ENCODE data around the gene CTSZ.

The CTSZ gene

DNA sequence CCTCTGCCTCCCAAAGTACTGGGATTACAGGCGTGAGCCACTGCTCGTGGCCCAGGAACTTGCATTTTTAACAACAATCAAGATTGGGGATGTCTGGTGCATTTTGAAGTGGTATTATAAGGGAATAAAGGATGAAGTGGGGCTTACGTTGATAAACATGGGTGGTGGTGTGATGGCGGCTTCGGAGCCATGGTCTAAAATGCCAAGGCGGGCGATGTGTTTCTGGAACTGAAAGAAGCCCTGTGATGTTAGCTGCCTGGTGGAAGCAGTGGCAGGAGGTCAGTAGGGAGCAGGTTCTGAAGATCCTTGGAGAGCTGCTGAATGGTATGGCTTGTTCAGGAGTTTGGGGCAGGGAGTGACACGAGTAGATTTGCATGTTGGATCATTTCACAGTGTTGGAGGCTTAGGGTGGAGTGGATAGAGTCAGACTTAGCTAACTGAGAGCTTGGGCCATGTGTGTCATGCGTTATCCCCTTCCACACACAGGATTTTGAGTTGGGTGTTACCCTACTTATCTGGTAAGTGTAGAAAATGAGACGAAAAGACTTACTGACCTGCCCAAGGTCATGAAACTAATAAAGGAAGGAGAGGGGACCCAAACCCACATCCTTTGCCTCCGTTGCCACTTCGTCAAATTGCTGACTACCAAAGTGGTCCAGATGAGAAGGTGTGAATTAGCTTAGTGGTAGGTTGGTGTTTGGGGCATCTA, 24.5 kb downstream of the CTSZ start:
- TF ChIP-seq, protein P1, sequence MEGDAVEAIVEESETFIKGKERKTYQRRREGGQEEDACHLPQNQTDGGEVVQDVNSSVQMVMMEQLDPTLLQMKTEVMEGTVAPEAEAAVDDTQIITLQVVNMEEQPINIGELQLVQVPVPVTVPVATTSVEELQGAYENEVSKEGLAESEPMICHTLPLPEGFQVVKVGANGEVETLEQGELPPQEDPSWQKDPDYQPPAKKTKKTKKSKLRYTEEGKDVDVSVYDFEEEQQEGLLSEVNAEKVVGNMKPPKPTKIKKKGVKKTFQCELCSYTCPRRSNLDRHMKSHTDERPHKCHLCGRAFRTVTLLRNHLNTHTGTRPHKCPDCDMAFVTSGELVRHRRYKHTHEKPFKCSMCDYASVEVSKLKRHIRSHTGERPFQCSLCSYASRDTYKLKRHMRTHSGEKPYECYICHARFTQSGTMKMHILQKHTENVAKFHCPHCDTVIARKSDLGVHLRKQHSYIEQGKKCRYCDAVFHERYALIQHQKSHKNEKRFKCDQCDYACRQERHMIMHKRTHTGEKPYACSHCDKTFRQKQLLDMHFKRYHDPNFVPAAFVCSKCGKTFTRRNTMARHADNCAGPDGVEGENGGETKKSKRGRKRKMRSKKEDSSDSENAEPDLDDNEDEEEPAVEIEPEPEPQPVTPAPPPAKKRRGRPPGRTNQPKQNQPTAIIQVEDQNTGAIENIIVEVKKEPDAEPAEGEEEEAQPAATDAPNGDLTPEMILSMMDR (IDR thresholded peaks at IDR 0.05; ENCODE audit: low read depth, low read length, missing control alignments), result no peak
- in situ Hi-C loops (cut with HindIII; ENCODE audit: low sequenced_read_pairs), result no loop called here
- peak overlapping the region; percentile 73 for H3K4me3 ChIP-seq (ENCODE audit: low read depth, low read length)
- DNase-seq (ENCODE audit: low read depth), result no peak

DNA sequence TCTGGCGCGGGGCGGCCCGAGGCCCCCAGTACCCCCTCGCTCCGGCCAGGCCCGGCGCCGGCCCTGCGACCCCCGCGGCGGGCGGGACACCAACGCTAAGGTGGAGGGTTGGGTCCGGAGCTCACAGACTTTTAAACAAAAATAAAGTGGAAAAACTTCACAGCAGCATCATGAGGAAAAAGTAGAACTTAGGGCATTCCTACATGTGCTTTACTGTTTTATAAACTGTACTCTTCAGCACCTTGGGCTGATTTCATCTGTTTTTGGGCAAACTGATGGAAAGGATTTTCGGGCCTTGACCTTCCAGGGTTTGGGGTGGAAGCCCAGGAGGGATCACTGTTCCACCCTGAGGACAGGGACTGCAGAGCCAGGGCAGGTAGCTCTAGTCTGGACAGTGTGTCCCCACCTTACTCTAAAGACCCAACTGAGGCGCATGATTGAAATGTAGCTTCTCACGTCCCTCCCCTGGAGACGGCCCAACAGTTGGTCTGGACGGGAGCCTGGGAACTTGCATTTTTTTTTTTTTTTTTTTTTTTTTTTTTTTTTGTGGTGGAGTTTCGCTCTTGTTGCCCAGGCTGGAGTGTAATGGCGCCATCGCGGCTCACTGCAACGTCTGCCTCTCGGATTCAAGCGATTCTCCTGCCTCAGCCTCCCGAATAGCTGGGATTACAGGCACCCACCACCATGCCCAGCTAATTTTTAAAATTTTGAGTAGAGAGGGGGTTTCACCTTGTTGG, 25.3 kb downstream of the CTSZ start:
- peak overlapping the region; percentile 73 for H3K4me3 ChIP-seq (ENCODE audit: low read depth, low read length)
- no peak for DNase-seq (ENCODE audit: low read depth)
- in situ Hi-C loops (cut with HindIII; ENCODE audit: low sequenced_read_pairs), result no loop called here

DNA sequence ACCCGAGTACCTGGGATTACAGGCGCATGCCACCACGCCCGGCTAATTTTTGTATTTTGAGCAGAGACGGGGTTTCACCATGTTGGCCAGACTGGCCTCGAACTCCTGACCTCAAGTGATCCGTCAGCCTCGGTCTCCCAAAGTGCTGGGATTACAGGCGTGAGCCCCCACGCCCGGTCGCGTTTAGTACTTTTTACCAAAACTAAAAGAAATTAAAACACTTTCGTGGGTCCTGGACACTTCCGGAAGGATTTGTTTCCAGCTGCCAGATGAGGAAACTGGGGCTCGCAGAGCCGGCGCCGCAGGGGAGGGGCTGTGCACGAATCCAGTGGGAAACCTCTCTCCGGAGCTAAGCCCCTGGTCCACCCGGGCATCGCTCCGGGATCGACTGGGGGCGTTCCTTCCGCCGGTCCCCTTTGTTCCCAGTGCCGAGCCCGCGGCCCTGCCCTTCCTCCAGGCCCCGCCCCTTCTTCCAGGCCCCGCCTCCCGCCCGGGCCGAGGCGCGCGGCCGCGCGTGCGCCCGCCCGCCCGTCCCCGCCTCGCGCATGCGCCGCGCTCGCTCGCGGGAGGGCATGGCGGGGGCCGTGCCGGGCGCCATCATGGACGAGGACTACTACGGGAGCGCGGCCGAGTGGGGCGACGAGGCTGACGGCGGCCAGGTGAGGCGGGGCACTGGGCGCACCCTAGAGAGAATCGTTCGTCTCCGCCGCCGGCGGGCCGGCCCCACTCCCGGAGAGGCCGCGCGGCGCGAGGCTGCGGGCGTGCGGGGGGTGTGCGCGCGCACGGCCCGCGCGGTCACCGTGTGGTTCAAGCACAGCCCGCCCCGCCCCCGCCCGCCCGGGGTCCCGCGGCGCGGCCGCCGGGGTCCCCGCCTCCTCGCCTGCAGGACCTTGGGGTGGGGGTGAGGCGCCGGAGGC, 26.1 kb downstream of the CTSZ start, which contains the start of gene NELFCD:
Gene NELFCD (plus strand): TSS at position 546 of the 917 bp plus-strand sequence. CDS start 54 bp downstream, at position 600.
- TF ChIP-seq, protein P1 (IDR thresholded peaks at IDR 0.05; ENCODE audit: low read depth, low read length, missing control alignments), result no peak
- peak within 1 kb of the TSS; percentile 73 for H3K4me3 ChIP-seq (ENCODE audit: low read depth, low read length)
- in situ Hi-C loops (cut with HindIII; ENCODE audit: low sequenced_read_pairs), result no loop called here
- peak; percentile 29 for DNase-seq (ENCODE audit: low read depth)

More for the DNA sequence above, 25.3 kb downstream of the CTSZ start:
- TF ChIP-seq, protein P1 (IDR thresholded peaks at IDR 0.05; ENCODE audit: low read depth, low read length, missing control alignments), result no peak

DNA sequence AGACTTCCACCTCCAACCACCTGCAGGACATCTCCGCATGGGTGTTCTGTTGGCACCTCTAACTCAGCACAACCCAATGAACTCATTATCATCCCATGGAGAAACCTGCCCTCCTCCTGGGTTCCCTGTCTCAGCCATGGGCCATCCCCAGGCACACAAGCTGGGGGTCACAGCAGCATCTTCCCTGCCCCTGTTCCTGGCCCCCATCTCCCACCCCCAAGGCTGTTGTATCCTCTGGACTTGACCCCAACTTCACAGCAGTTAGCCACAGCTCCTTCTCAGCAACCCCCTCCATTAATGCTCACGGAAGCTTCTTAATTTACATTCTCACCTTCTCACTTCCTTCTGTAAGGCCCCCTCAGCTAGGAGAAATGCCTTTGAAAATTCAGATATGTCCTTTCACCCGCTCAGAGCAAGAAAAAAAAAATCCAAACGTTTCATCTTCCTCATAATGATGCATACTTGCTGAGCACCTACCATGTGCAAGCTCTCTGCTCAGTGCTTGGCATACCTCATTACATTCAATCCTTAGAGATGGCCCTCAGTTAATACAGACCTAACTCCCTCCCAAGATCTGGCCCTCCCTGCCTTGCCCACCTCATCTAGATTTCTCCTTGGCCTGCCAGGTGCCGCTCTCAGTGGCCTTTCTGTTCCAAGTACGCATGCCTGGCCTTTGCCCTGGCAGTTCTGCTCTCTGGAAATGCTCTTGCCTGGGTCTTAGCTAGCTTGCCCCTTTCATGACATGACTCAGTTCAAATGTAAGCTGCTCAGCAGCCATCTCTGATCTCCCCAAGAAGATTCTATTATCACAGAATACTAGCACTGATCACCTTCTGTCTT, 28.5 kb downstream of the CTSZ start:
- TF ChIP-seq, protein P1 (IDR thresholded peaks at IDR 0.05; ENCODE audit: low read depth, low read length, missing control alignments), result no peak
- in situ Hi-C loops (cut with HindIII; ENCODE audit: low sequenced_read_pairs), result loop anchor here (10.0 kb wide), 1 partner anchor 64 kb away; no protein-coding TSS in a partner anchor
- DNase-seq (ENCODE audit: low read depth), result no peak
- H3K4me3 ChIP-seq (ENCODE audit: low read depth, low read length), result no peak overlapping the region

DNA sequence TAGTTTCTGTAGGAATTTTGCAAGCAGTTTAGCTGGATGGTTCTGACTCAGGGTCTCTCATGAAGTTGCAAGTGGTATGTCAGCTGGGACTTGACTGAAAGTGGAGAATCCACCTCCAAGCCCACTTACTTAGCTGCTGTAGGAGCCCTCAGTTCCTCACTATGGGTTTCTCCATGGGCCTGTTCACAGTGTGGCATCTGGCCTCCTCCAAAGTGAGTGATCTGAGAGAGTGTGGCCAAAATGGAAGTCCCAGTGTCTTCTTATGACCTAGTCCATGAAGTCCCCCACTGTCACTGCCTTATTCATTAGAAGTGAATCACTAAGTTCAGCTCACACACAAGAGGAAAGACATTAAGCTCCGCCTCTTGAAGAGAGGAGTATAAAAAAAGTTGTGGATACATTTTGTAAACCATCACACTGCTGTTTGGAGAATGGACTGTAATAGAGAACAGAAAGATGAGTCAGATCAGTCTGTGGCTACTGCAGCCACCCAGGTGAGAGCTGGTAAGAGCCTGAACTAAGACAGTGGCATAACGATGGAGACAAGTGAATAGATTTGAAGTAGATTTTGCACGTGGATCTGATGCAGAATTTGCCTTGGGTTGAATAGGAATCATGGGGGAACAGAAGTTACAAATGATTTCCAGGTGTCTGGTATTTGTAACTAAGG, 30.9 kb downstream of the CTSZ start:
- no peak for DNase-seq (ENCODE audit: low read depth)
- H3K4me3 ChIP-seq (ENCODE audit: low read depth, low read length), result no peak overlapping the region
- TF ChIP-seq, protein P1 (IDR thresholded peaks at IDR 0.05; ENCODE audit: low read depth, low read length, missing control alignments), result no peak
- in situ Hi-C loops (cut with HindIII; ENCODE audit: low sequenced_read_pairs), result loop anchor here (10.0 kb wide), 1 partner anchor 61 kb away; no protein-coding TSS in a partner anchor
